ENCODE data around the gene DUSP1.

- TF ChIP-seq REST (IDR thresholded peaks at IDR 0.05; ENCODE audit: low read depth) (no peak), EP300 (IDR thresholded peaks at IDR 0.05; ENCODE audit: borderline replicate concordance) (no peak), CREB1 (IDR thresholded peaks at IDR 0.05; ENCODE audit: low read depth) (no peak), RAD21 (IDR thresholded peaks at IDR 0.05; ENCODE audit: low read depth) (no peak), FOXM1 (IDR thresholded peaks at IDR 0.05; ENCODE audit: borderline replicate concordance, low read depth) (no peak)
These were observed 49.3 kb downstream of the DUSP1 start for GRCh38 chr5:172721455-172722326.

All from Ishikawa (cell line).